ENCODE data around the gene NXT2. TPM values are rescaled to one million over a fixed set of nuclear protein-coding genes. Genes with fewer than 3 reads are reported as not detected.

Gene NXT2
- total RNA-seq, 4 donors from 2014 or later = 5.2 to 13.5 (median 8.9) TPM; not detected in 1

DNA sequence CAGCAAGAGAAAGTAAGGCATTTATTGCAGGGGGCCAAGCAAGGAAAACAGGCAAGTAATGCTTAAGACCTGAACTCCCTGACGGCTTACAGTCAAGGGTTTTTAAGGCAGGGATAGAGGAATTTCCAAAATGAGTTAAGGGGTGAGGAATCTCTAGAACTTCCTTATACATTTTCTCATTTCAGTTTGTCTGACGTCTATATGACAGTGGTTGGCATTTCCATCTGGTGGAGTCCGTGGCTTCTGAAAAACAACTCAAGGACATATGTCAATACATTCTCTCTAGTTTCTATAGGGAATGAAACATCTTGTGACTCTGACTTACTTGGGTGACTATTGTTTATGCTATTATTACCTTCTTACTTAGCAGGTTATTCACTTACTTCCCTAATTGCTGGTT lies 35.5 kb upstream of the NXT2 start:
- H3K27me3 ChIP-seq = no peaks in the 10 kb centered on the region
- intact Hi-C loops (cut with DNase I; ENCODE audit: low total_unique reads) = no loop called here
- in situ Hi-C loops (cut with MboI; ENCODE audit: low pct_ligation_motif_present in 1 of 4, low pct_unique_long_range_greater_than_20kb in 1 of 4, low sequenced_read_pairs in 3 of 4) = no loop called here
- no peak for TF ChIP-seq EP300 (IDR thresholded peaks at IDR 0.05; ENCODE audit: low read depth)
- no peak for TF ChIP-seq POLR2AphosphoS5 (IDR thresholded peaks at IDR 0.05)
- no peak for TF ChIP-seq POLR2A (IDR thresholded peaks at IDR 0.05)
- TF ChIP-seq, protein P1, sequence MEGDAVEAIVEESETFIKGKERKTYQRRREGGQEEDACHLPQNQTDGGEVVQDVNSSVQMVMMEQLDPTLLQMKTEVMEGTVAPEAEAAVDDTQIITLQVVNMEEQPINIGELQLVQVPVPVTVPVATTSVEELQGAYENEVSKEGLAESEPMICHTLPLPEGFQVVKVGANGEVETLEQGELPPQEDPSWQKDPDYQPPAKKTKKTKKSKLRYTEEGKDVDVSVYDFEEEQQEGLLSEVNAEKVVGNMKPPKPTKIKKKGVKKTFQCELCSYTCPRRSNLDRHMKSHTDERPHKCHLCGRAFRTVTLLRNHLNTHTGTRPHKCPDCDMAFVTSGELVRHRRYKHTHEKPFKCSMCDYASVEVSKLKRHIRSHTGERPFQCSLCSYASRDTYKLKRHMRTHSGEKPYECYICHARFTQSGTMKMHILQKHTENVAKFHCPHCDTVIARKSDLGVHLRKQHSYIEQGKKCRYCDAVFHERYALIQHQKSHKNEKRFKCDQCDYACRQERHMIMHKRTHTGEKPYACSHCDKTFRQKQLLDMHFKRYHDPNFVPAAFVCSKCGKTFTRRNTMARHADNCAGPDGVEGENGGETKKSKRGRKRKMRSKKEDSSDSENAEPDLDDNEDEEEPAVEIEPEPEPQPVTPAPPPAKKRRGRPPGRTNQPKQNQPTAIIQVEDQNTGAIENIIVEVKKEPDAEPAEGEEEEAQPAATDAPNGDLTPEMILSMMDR (IDR thresholded peaks at IDR 0.05) = no peak
- DNase-seq = no peak
- H3K9me3 ChIP-seq = no peaks in the 10 kb centered on the region
- H3K27ac ChIP-seq = no peak overlapping the region
- no peaks in the 10 kb centered on the region for H3K36me3 ChIP-seq
- no peak overlapping the region for H3K4me3 ChIP-seq
- H3K4me1 ChIP-seq = no peaks in the 10 kb centered on the region
- WGBS, 2 donors (ENCODE audit: low coverage in 1 of 2) = 46 to 52% methylated on average over 2 to 3 of the region's 3 CpGs

DNA sequence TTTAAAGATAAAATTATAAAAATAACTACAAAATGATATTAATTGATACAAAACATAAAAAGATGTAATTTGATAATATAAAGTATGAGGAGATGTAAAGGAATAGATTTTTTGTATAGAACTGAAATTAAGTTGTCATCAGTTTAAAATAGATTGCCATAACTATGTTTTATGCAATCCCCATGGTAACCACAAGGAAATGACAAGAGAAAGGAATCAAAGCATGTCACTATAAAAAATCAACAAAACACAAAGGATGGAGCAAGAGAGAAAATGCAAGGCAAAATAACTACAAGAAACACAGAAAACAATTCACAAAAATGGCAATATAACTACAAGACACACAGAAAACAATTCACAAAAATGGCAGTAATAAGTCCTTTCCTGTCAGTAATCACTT lies 27.7 kb upstream of the NXT2 start:
- Histone ChIP-seq H3K27me3 (no peaks in the 10 kb centered on the region), H3K4me3 (no peak overlapping the region), H3K9me3 (no peaks in the 10 kb centered on the region), H3K27ac (no peak overlapping the region), H3K36me3 (no peaks in the 10 kb centered on the region), H3K4me1 (no peaks in the 10 kb centered on the region)
- DNase-seq = no peak
- in situ Hi-C loops (cut with MboI; ENCODE audit: low pct_ligation_motif_present in 1 of 4, low pct_unique_long_range_greater_than_20kb in 1 of 4, low sequenced_read_pairs in 3 of 4) = no loop called here
- intact Hi-C loops (cut with DNase I; ENCODE audit: low total_unique reads) = no loop called here
- TF ChIP-seq POLR2AphosphoS5 (IDR thresholded peaks at IDR 0.05) (no peak), POLR2A (IDR thresholded peaks at IDR 0.05) (no peak), EP300 (IDR thresholded peaks at IDR 0.05; ENCODE audit: low read depth) (no peak)
- TF ChIP-seq, protein P1 (IDR thresholded peaks at IDR 0.05) = no peak

DNA sequence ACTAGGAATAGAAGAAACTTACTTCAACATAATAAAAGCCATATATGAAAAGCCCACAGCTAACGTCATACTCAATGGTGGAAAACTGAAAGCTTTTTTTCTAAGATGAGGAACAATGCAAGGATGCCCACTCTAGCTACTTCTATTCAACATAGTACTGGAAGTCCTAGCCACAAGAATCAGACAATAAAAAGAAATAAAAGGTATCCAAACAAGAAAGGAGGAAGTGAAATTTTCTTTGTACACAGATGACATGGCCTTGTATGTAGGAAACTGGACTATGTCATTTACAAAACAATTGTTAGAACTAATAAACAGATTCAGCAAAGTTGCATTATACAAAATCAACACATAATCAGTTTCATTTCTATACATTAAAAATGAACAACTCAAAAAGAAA lies 25.5 kb upstream of the NXT2 start:
- in situ Hi-C loops (cut with MboI; ENCODE audit: low pct_ligation_motif_present in 1 of 4, low pct_unique_long_range_greater_than_20kb in 1 of 4, low sequenced_read_pairs in 3 of 4) (no loop called here), intact Hi-C loops (cut with DNase I; ENCODE audit: low total_unique reads) (no loop called here)
- Histone ChIP-seq H3K9me3 (no peaks in the 10 kb centered on the region), H3K4me3 (no peak overlapping the region), H3K36me3 (no peaks in the 10 kb centered on the region), H3K4me1 (no peaks in the 10 kb centered on the region), H3K27ac (no peak overlapping the region), H3K27me3 (no peaks in the 10 kb centered on the region)
- 70 to 80% methylated on average over 1 of the region's 1 CpG for WGBS, 2 donors (ENCODE audit: low coverage in 1 of 2)
- DNase-seq = no peak
- TF ChIP-seq POLR2A (IDR thresholded peaks at IDR 0.05) (no peak), POLR2AphosphoS5 (IDR thresholded peaks at IDR 0.05) (no peak), EP300 (IDR thresholded peaks at IDR 0.05; ENCODE audit: low read depth) (no peak)
- TF ChIP-seq, protein P1 (IDR thresholded peaks at IDR 0.05) = no peak

DNA sequence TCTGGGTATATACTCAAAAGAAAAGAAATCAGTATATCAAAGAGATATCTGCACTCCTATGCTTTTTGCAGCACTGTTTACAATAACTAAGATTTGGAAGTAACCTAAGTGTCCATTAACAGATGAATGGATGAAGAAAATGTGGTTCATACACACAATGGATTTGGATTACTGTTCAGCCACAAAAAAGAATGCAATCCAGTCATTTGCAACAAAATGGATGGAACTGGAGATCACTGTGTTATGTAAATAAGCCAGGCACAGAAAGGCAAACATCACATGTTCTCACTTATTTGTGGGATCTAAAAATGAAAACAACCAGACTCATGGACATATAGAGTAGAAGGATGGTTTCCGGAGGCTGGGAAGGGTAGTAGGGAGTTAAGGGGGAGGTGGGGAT lies 17.6 kb upstream of the NXT2 start:
- in situ Hi-C loops (cut with MboI; ENCODE audit: low pct_ligation_motif_present in 1 of 4, low pct_unique_long_range_greater_than_20kb in 1 of 4, low sequenced_read_pairs in 3 of 4) = no loop called here
- Histone ChIP-seq H3K27ac (no peak overlapping the region), H3K36me3 (no peaks in the 10 kb centered on the region)

More for the DNA sequence above, 17.6 kb upstream of the NXT2 start:
- no peaks in the 10 kb centered on the region for H3K9me3 ChIP-seq
- TF ChIP-seq EP300 (IDR thresholded peaks at IDR 0.05; ENCODE audit: low read depth) = no peak
- TF ChIP-seq, protein P1 (IDR thresholded peaks at IDR 0.05) = no peak
- TF ChIP-seq POLR2A (IDR thresholded peaks at IDR 0.05) = no peak
- TF ChIP-seq POLR2AphosphoS5 (IDR thresholded peaks at IDR 0.05) = no peak
- intact Hi-C loops (cut with DNase I; ENCODE audit: low total_unique reads) = no loop called here
- DNase-seq = no peak
- H3K4me3 ChIP-seq = no peak overlapping the region
- H3K27me3 ChIP-seq = no peaks in the 10 kb centered on the region
- 89% methylated on average over 1 of the region's 1 CpG; no CpG with 5 or more reads in 1 of the 2 donors for WGBS, 2 donors (ENCODE audit: low coverage in 1 of 2)
- no peaks in the 10 kb centered on the region for H3K4me1 ChIP-seq

Measured in transverse colon (tissue), 4 donors.